Choroid plexus epithelial cell (primary cell): Measurements from ENCODE around the gene UBD.

Experiments used
- DNase-seq: peaks from one replicate; pipeline ENCODE4 v3.0.0-alpha.2; 2010; ENCODE audit warnings: low read depth
- H3K4me3 ChIP-seq: 2 replicates; pipeline ENCODE4 v1.5.1; 2011; ENCODE audit warnings: low read depth, mild to moderate bottlenecking, control low read depth, low read length, moderate library complexity
- CTCF ChIP-seq: conservative IDR thresholded peaks from 2 replicates; pipeline ENCODE4 v1.5.1; 2011; ENCODE audit warnings: low read depth, mild to moderate bottlenecking, control low read depth, inconsistent platforms, low read length, moderate library complexity

The UBD gene

GRCh38 chr6:29584821-29585220, 25.3 kb upstream of the UBD start, which contains the start of gene OR2H2:
Gene OR2H2 (plus strand): TSS chr6:29585121. CDS start chr6:29587945, 2,824 bp downstream.
- TF ChIP-seq CTCF: no peak
- no peak within 1 kb of the TSS for H3K4me3 ChIP-seq
- DNase-seq: no peak

- DNase-seq: no peak
- TF ChIP-seq CTCF: no peak
These were observed 18.0 kb upstream of the UBD start for GRCh38 chr6:29577544-29577943.

GRCh38 chr6:29576056-29576455, 16.5 kb upstream of the UBD start:
- DNase-seq: no peak
- no peak overlapping the region for H3K4me3 ChIP-seq
- no peak for TF ChIP-seq CTCF

More at GRCh38 chr6:29577544-29577943, 18.0 kb upstream of the UBD start:
- no peak overlapping the region for H3K4me3 ChIP-seq

DNA sequence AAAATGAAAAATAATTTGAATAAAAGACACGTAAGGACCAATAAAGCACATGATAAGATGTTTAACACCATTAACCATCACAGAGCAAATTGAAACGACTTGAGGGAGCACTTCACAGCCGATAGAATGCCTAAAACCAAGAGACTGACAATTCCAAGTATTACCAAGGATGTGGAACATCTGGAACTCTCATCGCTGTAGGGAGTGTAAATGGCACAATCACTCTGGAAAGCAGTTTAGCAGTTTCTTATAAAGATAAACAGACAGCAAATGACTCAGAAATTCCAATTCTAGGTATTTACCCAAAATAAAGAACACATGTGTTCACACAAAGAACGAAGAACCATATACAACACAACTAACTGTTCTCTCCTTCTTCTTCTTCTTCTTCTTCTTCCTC, 8.5 kb upstream of the UBD start:
- no peak for TF ChIP-seq CTCF

DNA sequence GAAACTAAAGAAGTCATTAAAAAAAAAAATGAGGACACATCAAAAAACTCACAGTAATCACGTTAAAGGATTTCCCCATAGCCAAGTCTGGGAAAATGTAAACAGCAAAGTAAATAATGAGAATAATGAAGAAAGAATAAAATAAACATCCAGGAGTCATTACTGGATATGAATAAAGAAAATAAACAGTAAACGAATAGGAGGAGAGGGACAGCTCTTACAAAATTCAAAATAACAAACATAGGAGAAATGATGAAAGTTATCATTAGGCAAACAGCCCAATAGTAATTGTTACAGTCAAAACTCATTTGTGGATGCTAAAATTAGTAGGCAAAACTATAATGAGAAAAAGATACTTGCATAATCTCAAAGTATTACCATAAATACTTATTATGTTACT, 8.0 kb upstream of the UBD start:
- TF ChIP-seq CTCF: no peak
- DNase-seq: no peak

More for the DNA sequence above, 8.5 kb upstream of the UBD start:
- no peak for DNase-seq
- H3K4me3 ChIP-seq: no peak overlapping the region

GRCh38 chr6:29566856-29567255, 7.3 kb upstream of the UBD start:
- H3K4me3 ChIP-seq: no peak overlapping the region
- no peak for DNase-seq
- TF ChIP-seq CTCF: no peak

More for the DNA sequence above, 8.0 kb upstream of the UBD start:
- no peak overlapping the region for H3K4me3 ChIP-seq

GRCh38 chr6:29564875-29565274, 5.3 kb upstream of the UBD start:
- TF ChIP-seq CTCF: no peak
- no peak overlapping the region for H3K4me3 ChIP-seq
- peak; percentile 43 for DNase-seq
